NCI-H187 (cell line): Measurements from ENCODE around the gene SDCCAG8.

Experiments
- DNase-seq, 2 experiments: peaks; one replicate each; lab custom pipeline; 2025; lab: John Stamatoyannopoulos, UW

SDCCAG8 gene

GRCh38 chr1:243390162-243390791 lies 134.4 kb downstream of the SDCCAG8 start:
- no peak for DNase-seq

GRCh38 chr1:243391355-243391754 lies 135.5 kb downstream of the SDCCAG8 start:
- no peak for DNase-seq

GRCh38 chr1:243393096-243393495 lies 137.3 kb downstream of the SDCCAG8 start:
- DNase-seq, result no peak

GRCh38 chr1:243394066-243394465 lies 138.2 kb downstream of the SDCCAG8 start:
- DNase-seq, result no peak

GRCh38 chr1:243394601-243395464 lies 139.0 kb downstream of the SDCCAG8 start:
- no peak for DNase-seq

- DNase-seq, result no peak
Observed at GRCh38 chr1:243396424-243396823, 140.6 kb downstream of the SDCCAG8 start.

GRCh38 chr1:243396876-243397275 lies 141.0 kb downstream of the SDCCAG8 start:
- no peak for DNase-seq

GRCh38 chr1:243397613-243398321 lies 141.9 kb downstream of the SDCCAG8 start:
- DNase-seq, result no peak

GRCh38 chr1:243399561-243400155 lies 143.8 kb downstream of the SDCCAG8 start:
- DNase-seq, result no peak

- no peak for DNase-seq
Observed at GRCh38 chr1:243402868-243403267, 147.0 kb downstream of the SDCCAG8 start.

GRCh38 chr1:243406424-243406823 lies 150.6 kb downstream of the SDCCAG8 start:
- no peak for DNase-seq

- DNase-seq, result no peak
Observed at GRCh38 chr1:243407284-243408018, 151.6 kb downstream of the SDCCAG8 start.

- DNase-seq, result no peak
Observed at GRCh38 chr1:243408479-243408878, 152.6 kb downstream of the SDCCAG8 start.

GRCh38 chr1:243409284-243409683 lies 153.4 kb downstream of the SDCCAG8 start:
- DNase-seq, result no peak

GRCh38 chr1:243411472-243411871 lies 155.6 kb downstream of the SDCCAG8 start:
- DNase-seq, result no peak

- no peak for DNase-seq
Observed at GRCh38 chr1:243413431-243414151, 157.8 kb downstream of the SDCCAG8 start.

GRCh38 chr1:243414152-243414494 lies 158.3 kb downstream of the SDCCAG8 start:
- DNase-seq, result no peak

GRCh38 chr1:243415663-243416408 lies 160.0 kb downstream of the SDCCAG8 start:
- no peak for DNase-seq

- DNase-seq, result no peak
Observed at GRCh38 chr1:243416495-243416894, 160.7 kb downstream of the SDCCAG8 start.
